HuH-7.5 (cell line): Measurements from ENCODE around the gene HPS4.
"Not testable (repeated sequence)": the region's sequence is repeated elsewhere in the genome, so short reads cannot be mapped to it uniquely, and the experiment has no call there.

ENCODE experiments used
- DNase-seq: peaks from one replicate; pipeline ENCODE4 v3.0.0; 2011; ENCODE audit warnings: low spot score

HPS4 gene

GRCh38 chr22:26442086-26442756, 41.4 kb downstream of the HPS4 start:
- DNase-seq, result no peak

GRCh38 chr22:26439559-26439958, 44.0 kb downstream of the HPS4 start:
- no peak for DNase-seq

GRCh38 chr22:26438776-26439175, 44.8 kb downstream of the HPS4 start:
- DNase-seq, result not testable (repeated sequence)

GRCh38 chr22:26437694-26438392, 45.7 kb downstream of the HPS4 start:
- no peak for DNase-seq

- no peak for DNase-seq
These were observed 46.6 kb downstream of the HPS4 start for GRCh38 chr22:26436903-26437515.

- no peak for DNase-seq
These were observed 48.1 kb downstream of the HPS4 start for GRCh38 chr22:26435327-26436093.

GRCh38 chr22:26433805-26434204, 49.8 kb downstream of the HPS4 start:
- no peak for DNase-seq

- DNase-seq, result no peak
These were observed 50.8 kb downstream of the HPS4 start for GRCh38 chr22:26432619-26433311.

- no peak for DNase-seq
These were observed 52.2 kb downstream of the HPS4 start for GRCh38 chr22:26431261-26431995.

GRCh38 chr22:26430600-26430999, 53.0 kb downstream of the HPS4 start:
- DNase-seq, result no peak

GRCh38 chr22:26429458-26430286, 53.9 kb downstream of the HPS4 start:
- DNase-seq, result no peak

GRCh38 chr22:26428515-26429457, 54.8 kb downstream of the HPS4 start, which contains the start of gene ASPHD2:
Gene ASPHD2 (plus strand): TSS chr22:26429260. CDS start chr22:26433616, 4,356 bp downstream.
- DNase-seq, result peak; percentile 48

- DNase-seq, result no peak
These were observed 56.7 kb downstream of the HPS4 start for GRCh38 chr22:26426924-26427323.

- no peak for DNase-seq
These were observed 65.0 kb downstream of the HPS4 start for GRCh38 chr22:26418620-26419019.

GRCh38 chr22:26417406-26417805, 66.2 kb downstream of the HPS4 start:
- DNase-seq, result no peak

GRCh38 chr22:26416670-26417276, 66.8 kb downstream of the HPS4 start:
- DNase-seq, result no peak

GRCh38 chr22:26416256-26416655, 67.3 kb downstream of the HPS4 start:
- DNase-seq, result no peak

GRCh38 chr22:26414347-26414746, 69.2 kb downstream of the HPS4 start:
- DNase-seq, result no peak

GRCh38 chr22:26410386-26410785, 73.2 kb downstream of the HPS4 start:
- no peak for DNase-seq
